ENCODE results near the gene HS3ST5.
"Not testable (repeated sequence)": the region's sequence is repeated elsewhere in the genome, so short reads cannot be mapped to it uniquely, and the experiment has no call there.

HS3ST5 gene

DNA sequence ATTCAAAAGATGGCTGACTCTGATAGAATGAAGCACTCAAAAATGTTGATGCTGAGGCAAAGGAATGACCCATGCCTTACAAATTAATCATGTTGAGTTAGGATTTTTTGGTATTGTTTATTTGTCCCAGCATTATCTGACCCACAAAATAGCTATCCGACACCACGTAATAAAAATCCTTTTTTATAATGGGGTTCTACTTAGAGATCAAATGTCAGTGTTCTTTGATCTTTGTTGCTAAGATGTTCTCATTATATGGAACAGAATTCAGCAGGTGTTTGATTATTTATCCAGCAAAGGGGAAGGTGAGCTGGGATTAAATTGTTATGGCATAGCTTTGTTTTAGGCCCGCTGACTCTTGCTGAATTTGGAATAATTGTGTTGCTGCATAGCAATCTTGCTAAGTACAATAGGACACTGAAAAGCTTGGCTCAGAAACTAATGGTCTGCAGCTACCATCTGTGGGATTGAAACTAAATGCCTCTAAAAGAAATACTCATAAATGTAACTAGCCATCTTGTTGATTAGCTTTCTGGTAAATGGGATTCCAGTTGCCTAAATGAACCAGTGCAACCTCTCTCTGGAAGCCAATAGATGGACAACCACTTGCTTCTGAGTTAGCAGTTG is 191.6 kb downstream of the HS3ST5 start:
- DNase-seq (ENCODE audit: low read depth): no peak

DNA sequence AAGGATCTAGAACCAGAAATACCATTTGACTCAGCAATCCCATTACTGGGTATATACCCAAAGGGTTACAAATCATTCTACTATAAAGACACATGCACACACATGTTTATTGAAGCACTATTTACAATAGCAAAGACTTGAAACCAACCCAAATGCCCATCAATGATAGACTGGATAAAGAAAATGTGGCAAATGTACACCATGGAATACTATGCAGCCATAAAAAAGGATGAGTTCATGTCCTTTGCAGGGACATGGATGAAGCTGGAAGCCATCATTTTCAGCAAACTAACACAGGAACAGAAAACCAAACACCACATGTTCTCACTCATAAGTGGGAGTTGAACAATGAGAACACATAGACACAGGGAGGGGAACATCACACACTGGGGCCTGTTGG is 193.6 kb downstream of the HS3ST5 start:
- DNase-seq (ENCODE audit: low read depth): not testable (repeated sequence)

GRCh38 chr6:114144887-114145851 is 197.7 kb downstream of the HS3ST5 start:
- DNase-seq (ENCODE audit: low read depth): no peak

GRCh38 chr6:114142258-114142657 is 200.6 kb downstream of the HS3ST5 start:
- no peak for DNase-seq (ENCODE audit: low read depth)

DNA sequence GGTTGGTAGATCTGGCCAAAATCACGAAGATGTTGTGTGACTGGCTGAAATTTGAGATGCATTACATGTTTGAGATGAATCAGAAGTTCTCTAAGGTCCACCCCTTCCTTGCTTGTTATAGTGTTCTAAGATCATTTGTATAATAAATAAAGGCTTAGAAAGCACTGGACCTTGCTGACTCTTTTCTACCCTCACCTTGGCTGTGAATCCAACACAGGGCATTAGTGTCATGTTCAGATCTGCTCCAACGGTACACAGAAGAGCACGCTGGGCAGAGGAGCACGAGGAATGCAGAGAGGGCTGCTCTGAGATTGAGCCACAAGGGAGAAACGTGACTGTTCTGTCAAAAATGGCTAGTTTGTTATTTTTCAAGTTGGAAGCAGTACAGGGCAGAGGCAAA is 202.4 kb downstream of the HS3ST5 start:
- no peak for DNase-seq (ENCODE audit: low read depth)

DNA sequence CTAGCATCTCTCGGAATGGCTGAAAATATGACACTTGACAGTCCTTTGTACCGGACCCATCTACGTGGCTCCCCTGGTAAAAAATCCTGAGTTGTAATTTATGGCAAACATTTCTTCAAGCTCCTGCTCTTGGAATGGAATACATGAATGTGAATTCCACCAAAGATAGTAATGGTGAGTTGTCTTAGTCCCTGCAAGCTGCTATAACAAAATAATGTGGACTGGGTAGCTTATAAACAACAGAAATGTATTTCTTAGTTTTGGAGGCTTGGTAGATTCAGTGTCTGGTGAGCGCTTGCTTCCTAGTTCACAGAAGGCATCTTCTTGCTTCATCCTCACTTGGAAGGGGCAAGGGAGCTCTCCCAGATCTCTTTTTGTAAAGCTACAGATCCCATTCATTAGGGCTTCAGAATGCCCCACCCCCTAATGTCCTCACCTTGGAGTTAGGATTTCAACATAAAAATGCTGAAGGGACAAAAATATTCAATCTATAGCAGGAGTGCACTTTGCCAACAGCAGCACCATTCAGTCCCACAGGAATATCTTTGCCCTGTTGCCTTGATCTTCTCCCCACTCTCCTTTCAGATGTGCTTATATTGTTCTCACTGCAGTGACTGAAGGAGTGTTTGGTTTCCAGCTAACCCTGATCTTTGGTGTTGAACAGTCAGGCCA is 204.1 kb downstream of the HS3ST5 start:
- DNase-seq (ENCODE audit: low read depth): no peak

- DNase-seq (ENCODE audit: low read depth): no peak
Observed at GRCh38 chr6:114135363-114135971, 207.4 kb downstream of the HS3ST5 start.

DNA sequence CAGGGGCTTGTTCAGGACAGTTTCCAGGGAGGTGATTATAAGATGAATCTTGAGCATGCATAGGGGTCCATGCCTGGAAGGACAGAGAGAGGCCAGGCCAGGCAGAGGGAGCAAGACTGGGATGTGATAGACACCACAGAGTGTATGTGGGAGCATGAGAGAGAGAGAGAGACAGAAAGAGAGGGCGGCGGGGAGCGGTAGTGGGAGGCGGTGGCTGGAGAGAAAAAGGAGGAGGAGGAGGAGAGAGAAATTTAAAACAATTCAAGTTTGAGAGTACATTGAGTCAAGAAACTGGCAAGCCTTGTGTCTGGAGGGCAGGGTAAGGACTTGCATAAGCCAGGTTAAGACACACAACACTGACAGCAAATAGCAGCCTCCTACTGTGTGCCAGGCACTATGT is 209.0 kb downstream of the HS3ST5 start:
- no peak for DNase-seq (ENCODE audit: low read depth)

DNA sequence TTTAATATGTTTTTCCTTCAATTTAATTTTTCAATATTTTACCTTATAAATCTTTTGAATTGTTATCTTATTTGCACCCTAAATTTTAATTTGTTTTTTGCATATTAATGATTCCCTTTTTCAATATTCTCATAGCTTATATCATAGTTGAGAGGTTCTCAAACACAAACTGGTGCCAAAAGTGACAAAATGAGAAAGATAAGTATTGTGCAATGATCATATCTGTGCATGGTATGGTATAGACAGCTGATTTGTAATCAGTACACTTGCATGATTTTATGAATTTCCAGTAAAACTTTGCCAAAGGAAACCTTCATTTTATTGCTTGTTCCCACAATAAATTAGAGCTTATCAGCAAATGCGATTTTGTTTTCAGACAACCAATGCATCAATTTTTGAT is 210.9 kb downstream of the HS3ST5 start:
- no peak for DNase-seq (ENCODE audit: low read depth)

DNA sequence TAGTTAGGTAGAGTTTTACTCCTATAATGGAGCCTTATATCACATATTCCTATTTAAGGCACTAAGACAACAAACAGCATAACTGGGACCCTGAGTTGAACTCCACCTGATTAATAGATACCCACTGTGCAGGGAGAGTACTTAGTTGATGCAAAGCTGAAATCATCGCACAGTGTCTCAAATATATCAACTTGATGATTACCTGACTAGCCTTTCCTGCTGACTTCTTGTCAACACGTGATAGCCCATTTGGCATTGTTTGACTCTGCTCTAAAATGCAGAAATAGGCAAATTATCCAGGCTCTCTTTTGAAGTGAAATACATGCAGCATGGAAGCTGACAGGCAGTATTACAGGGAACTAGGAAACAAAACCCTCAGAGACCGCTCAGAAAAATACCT is 217.2 kb downstream of the HS3ST5 start:
- no peak for DNase-seq (ENCODE audit: low read depth)

DNA sequence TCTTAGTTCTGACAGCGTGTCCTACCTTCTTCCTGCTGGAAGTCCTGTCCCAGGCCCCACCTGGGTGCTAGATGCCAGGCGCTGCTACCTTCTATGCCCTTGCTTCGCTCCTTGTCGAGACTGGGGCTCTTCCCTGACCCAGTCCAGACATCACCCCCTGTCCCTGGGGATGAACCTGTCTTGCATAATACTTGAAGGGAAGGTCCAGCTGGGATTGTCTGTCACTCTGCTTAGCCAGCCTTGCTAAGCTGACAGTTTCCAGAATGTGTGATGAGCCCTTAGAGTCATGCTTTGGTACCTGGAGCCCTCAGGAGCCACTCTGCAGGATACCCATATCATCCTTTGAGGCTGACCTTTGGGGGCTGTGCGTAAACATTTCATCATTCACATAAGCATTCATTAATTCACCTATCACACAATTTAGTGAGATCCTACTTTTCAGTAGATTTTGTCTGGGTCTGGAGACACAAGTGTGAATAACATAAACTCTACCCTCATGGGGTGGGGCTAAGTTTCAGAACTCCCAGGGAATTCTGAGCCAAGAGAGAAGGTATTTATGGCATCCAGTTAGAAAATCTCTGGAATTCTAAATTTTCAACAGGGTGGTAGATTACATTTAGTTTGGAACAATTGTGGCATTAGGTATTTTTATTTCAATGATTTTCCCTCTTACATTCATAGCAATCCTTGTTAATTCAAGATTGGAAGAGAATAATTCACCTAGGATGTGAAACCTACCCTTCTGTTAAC is 220.7 kb downstream of the HS3ST5 start:
- DNase-seq (ENCODE audit: low read depth): no peak

DNA sequence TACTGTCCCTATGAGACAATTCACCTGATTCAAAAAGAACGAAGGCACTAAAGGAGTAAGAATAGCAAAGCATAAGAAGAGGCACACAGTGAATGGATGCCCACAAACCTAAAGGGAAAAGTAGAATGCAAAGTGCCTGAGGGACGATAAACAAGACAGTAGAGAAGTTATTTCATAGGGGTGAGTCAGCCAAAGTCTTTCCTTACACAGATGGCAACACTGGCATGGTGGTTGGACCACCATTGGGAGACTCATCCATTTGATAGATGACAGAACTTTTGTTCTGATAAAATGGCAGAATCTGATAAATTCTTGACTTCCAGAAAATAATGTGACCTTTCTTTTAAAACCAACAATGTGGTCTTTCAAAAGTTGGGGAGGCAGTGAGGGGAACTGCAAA is 223.8 kb downstream of the HS3ST5 start:
- DNase-seq (ENCODE audit: low read depth): no peak

- no peak for DNase-seq (ENCODE audit: low read depth)
Observed at GRCh38 chr6:114115652-114116051, 227.2 kb downstream of the HS3ST5 start.

DNA sequence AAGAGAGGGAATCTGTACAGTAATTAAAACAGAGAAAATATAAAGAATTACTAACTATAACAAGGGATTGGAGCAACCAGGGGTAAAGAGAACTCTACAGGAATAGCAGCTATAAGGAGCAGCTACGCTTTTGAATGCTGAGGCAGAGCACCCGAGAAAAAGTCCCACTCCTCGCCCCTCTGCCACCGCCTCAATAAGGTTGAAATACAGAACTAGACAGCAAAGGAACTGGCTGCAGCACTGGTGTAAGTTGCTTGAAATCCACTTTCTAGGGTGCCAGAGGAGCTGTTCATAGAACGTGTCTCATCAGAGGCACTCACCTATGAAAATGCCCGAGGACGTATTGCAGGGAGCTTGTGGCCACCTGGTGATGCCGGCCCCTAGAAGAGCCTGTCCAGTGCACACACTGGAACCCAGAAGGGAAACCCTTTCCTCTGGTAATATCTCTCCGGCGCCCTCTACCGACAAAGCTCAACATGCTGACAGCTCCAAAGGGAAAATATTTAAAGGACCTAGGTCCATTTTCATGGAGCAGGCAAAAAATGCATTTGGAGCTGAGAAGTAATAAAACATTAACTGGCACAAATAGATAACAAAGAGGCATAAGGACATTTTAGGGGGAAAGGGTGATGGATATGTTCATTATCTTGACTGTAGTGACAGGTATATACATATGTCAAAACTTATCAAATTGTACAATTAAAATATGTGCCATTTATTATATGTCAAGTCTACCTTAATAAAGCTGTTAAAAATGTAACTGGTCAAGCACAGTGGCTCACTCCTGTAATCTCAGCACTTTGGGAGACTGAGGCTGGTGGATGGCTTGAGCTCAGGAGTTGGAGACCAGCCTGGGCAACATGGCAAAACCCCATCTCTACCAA is 234.5 kb downstream of the HS3ST5 start:
- DNase-seq (ENCODE audit: low read depth): no peak

DNA sequence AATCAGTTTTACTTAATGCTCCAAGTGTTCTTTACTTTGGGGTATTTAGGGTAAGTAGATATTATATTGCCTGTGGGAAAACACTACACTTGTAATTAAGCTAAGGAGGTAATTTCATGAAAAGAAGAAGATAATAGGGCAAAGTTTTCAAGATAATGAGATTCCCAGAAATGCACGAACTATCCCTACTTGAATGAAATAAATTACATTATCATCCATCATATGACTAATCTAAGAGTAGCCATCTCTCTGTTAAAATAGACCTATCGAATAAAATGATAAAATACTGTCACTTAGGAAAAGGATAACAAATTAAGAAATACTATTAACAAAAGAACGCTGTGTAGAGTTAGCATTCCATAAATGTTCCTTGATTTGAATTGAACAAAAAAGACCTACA is 236.8 kb downstream of the HS3ST5 start:
- no peak for DNase-seq (ENCODE audit: low read depth)

- no peak for DNase-seq (ENCODE audit: low read depth)
Observed at GRCh38 chr6:114101255-114101654, 241.6 kb downstream of the HS3ST5 start.

DNA sequence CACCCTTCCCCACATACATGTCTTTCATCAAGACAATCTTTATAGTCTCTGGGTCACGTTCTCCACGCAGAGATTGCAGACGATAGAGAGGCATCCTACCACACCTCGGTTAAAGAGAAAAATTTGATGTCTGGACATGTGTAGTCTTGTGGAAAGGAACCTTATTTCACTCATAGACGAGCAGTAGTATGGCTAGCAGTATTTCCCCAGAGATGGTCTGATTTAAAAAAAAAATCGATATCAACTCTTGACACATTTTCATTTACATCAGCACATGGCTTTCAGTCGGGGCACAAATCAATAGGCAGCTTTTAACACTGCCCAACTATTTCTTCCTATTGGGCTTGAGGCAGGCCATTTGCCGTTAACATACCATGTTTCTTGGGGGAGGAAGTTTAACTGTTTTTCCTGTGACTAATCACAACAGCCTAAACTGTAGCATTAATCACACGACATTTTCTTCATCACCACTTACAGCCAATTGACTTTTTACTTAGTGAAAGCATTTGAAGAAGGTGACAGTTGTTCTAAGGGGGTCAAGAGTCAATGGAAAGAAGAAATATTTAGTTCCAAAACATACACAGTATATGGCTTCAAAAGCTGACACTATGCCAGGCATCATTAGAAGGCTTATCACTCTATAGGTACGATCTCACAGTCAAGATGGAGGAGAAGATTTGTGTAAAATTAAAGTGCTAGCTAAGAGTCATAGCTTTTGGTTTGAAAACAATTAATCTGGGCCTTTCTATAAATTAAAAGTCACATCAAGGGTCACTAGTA is 242.4 kb downstream of the HS3ST5 start:
- DNase-seq (ENCODE audit: low read depth): no peak

DNA sequence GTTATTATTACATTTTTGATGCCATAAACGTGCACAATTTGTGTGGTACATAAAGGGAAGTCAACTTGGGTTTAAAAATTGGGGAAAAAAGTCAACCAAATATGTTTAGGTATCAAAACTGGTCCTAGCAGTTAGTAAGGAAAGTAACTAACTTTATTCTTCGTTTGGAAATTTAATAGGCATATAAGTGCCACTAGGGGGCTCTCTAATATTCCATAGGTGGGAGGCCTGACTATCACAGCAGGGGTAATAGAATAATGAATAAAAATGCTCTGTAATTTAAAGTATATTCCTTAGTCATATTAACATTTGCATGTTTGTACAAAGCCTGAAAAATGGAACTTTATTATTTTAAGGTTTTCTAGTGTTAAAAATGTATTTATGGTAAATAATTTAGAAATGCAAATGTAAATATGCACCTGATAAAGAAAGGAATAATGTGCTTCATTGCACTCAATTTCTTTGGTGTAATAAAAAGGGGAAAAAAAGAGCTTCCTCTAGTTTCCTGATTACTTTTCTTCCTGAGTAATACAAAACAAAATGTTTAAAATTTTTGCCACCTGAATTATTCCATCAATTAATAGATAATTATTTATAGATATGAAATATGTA is 246.2 kb downstream of the HS3ST5 start:
- DNase-seq (ENCODE audit: low read depth): no peak

GRCh38 chr6:114092943-114093342 is 249.9 kb downstream of the HS3ST5 start:
- DNase-seq (ENCODE audit: low read depth): no peak

- DNase-seq (ENCODE audit: low read depth): no peak
Observed at GRCh38 chr6:114090626-114091025, 252.2 kb downstream of the HS3ST5 start.

Measured in CMK (cell line).